C4-2B (cell line): ENCODE results near the gene CCL14.

Source experiments
- CTCF ChIP-seq: fragments of 450-650 bp; conservative IDR thresholded peaks from 2 replicates; pipeline ENCODE4 v1.5.1; 2017; ENCODE audit warnings: mild to moderate bottlenecking
- ZFX ChIP-seq: fragments of 450-650 bp; IDR thresholded peaks from 2 replicates; pipeline ENCODE4 v1.6.1; 2017

GRCh38 chr17:35981908-35982330 is 4.6 kb downstream of the CCL14 start:
- peak; percentile 23 for TF ChIP-seq CTCF
- TF ChIP-seq ZFX: no peak
